Measurements from ENCODE around the gene CAPG.

DNA sequence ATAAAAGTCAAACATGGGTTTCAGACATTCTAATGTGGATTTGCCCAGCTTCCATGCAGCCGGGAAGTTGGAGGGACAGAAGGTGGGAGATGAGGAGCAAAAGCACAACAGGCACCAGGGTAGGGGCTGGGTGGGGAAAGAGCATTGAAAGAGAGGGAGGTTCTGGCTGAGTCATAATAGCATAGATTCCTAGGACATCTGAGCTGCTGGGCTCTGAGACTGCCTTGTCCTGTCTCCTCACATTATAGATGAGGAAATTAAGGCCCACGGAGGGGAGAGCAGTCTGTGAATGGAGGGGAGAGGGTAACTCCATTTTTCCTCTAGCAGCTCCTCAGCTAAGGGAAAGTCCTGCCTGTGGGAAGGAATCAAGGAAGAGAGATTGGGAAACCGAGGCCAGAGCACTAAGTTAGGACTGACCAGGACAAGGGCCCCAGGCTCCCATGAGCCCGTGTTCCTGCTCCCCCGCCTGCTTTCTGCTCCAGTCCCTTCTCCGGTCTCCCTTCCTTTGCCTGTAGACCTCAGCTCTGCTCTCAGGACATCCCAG is 34.5 kb upstream of the CAPG start:
- TF ChIP-seq, protein P1, sequence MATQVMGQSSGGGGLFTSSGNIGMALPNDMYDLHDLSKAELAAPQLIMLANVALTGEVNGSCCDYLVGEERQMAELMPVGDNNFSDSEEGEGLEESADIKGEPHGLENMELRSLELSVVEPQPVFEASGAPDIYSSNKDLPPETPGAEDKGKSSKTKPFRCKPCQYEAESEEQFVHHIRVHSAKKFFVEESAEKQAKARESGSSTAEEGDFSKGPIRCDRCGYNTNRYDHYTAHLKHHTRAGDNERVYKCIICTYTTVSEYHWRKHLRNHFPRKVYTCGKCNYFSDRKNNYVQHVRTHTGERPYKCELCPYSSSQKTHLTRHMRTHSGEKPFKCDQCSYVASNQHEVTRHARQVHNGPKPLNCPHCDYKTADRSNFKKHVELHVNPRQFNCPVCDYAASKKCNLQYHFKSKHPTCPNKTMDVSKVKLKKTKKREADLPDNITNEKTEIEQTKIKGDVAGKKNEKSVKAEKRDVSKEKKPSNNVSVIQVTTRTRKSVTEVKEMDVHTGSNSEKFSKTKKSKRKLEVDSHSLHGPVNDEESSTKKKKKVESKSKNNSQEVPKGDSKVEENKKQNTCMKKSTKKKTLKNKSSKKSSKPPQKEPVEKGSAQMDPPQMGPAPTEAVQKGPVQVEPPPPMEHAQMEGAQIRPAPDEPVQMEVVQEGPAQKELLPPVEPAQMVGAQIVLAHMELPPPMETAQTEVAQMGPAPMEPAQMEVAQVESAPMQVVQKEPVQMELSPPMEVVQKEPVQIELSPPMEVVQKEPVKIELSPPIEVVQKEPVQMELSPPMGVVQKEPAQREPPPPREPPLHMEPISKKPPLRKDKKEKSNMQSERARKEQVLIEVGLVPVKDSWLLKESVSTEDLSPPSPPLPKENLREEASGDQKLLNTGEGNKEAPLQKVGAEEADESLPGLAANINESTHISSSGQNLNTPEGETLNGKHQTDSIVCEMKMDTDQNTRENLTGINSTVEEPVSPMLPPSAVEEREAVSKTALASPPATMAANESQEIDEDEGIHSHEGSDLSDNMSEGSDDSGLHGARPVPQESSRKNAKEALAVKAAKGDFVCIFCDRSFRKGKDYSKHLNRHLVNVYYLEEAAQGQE (IDR thresholded peaks at IDR 0.05): no peak
- TF ChIP-seq RAD21 (conservative IDR thresholded peaks at IDR 0.05 in 1 of 2, IDR thresholded peaks at IDR 0.05 in 1 of 2): no peak
- no peak for TF ChIP-seq MAZ (IDR thresholded peaks at IDR 0.05; ENCODE audit: borderline replicate concordance, low read depth, low read length)
- TF ChIP-seq RFX5 (IDR thresholded peaks at IDR 0.05): no peak
- TF ChIP-seq, protein P2, sequence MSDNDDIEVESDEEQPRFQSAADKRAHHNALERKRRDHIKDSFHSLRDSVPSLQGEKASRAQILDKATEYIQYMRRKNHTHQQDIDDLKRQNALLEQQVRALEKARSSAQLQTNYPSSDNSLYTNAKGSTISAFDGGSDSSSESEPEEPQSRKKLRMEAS (IDR thresholded peaks at IDR 0.05): no peak
